Hepatocyte (in vitro differentiated cells): ENCODE results near the gene EYA4.

Experiments used
- CTCF ChIP-seq: fragments of 200-600 bp; sonication (generic); IDR thresholded peaks from 2 replicates; pipeline ENCODE4 v1.5.1; 2016; ENCODE audit warnings: antibody characterized with exemption, mild to moderate bottlenecking; ENCODE audit not compliant: poor library complexity
- EZH2 ChIP-seq: fragments of 200-600 bp; sonication (generic); IDR thresholded peaks from 2 replicates; pipeline ENCODE4 v1.6.1; 2016; ENCODE audit warnings: antibody characterized with exemption, mild to moderate bottlenecking, borderline replicate concordance

GRCh38 chr6:133502441-133503335, 261.5 kb downstream of the EYA4 start:
- TF ChIP-seq CTCF (no peak), EZH2 (no peak)
